Keratinocyte (primary cell): ENCODE measurements around the gene RPIA.

Experiments used
- EZH2 ChIP-seq: IDR thresholded peaks from one replicate; pipeline ENCODE4 v1.6.1; 2012; ENCODE audit warnings: inconsistent platforms, mild to moderate bottlenecking, low read length, moderate library complexity
- TF ChIP-seq, protein P1 (sequence below), 3 experiments: IDR thresholded peaks in 1 of 3; conservative IDR thresholded peaks in 1 of 3; optimal IDR thresholded peaks in 1 of 3; 2 replicates in 2 of 3; 3 replicates in 1 of 3; pipeline versions ENCODE3 to v1.5.1; 2011; ENCODE audit warnings: low read length in 3 of 3, mild to moderate bottlenecking in 3 of 3, moderate library complexity in 2 of 3, control low read depth in 1 of 3, inconsistent platforms in 1 of 3; ENCODE audit not compliant: insufficient read depth in 2 of 3; ENCODE audit errors: extremely low read depth in 1 of 3

DNA sequence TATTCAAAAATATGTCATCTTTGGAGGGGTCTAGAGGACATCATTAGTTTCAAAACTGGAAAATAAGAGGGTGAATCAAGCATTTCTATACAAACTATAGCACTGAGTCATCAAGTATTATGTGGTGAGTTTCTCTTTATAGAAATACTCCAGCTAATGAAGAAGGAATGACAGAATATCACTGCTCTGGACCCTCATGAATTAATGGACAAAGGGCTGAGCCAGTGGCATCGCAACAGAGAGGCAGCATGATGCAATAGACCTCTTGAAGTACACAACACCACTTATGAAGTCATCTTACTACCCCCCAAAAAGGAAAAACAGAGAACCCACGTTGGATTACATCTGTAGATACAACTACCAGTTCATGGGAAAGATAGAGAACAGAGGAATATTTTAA is 36.8 kb upstream of the RPIA start:
- no peak for TF ChIP-seq EZH2
- TF ChIP-seq, protein P1, sequence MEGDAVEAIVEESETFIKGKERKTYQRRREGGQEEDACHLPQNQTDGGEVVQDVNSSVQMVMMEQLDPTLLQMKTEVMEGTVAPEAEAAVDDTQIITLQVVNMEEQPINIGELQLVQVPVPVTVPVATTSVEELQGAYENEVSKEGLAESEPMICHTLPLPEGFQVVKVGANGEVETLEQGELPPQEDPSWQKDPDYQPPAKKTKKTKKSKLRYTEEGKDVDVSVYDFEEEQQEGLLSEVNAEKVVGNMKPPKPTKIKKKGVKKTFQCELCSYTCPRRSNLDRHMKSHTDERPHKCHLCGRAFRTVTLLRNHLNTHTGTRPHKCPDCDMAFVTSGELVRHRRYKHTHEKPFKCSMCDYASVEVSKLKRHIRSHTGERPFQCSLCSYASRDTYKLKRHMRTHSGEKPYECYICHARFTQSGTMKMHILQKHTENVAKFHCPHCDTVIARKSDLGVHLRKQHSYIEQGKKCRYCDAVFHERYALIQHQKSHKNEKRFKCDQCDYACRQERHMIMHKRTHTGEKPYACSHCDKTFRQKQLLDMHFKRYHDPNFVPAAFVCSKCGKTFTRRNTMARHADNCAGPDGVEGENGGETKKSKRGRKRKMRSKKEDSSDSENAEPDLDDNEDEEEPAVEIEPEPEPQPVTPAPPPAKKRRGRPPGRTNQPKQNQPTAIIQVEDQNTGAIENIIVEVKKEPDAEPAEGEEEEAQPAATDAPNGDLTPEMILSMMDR (optimal IDR thresholded peaks at IDR 0.05 in 1 of 3, IDR thresholded peaks at IDR 0.05 in 1 of 3, conservative IDR thresholded peaks at IDR 0.05 in 1 of 3; ENCODE audit: extremely low read depth in 1 of 3, insufficient read depth in 2 of 3, low read length in 3 of 3) = no peak
